Ishikawa (cell line): ENCODE measurements around the gene FCN2.

Experiments
- CEBPB ChIP-seq: IDR thresholded peaks from 2 replicates; pipeline ENCODE4 v1.6.1; 2012
- CREB1 ChIP-seq: IDR thresholded peaks from 2 replicates; pipeline ENCODE4 v1.6.1; 2012; ENCODE audit warnings: low read depth
- EGR1 ChIP-seq: IDR thresholded peaks from 2 replicates; pipeline ENCODE4 v1.6.1; 2012
- EP300 ChIP-seq: IDR thresholded peaks from 2 replicates; pipeline ENCODE4 v1.6.1; 2012; ENCODE audit warnings: borderline replicate concordance
- FOXM1 ChIP-seq: IDR thresholded peaks from 2 replicates; pipeline ENCODE4 v1.6.1; 2012; ENCODE audit warnings: low read depth, borderline replicate concordance
- NFIC ChIP-seq: IDR thresholded peaks from 2 replicates; pipeline ENCODE4 v1.6.1; 2012
- RAD21 ChIP-seq: IDR thresholded peaks from 2 replicates; pipeline ENCODE4 v1.6.1; 2012; ENCODE audit warnings: low read depth
- TAF1 ChIP-seq: IDR thresholded peaks from 2 replicates; pipeline ENCODE4 v1.6.1; 2012; ENCODE audit warnings: low read depth, mild to moderate bottlenecking
- TCF12 ChIP-seq: IDR thresholded peaks from 2 replicates; pipeline ENCODE4 v1.6.1; 2012; ENCODE audit warnings: low read depth
- TEAD4 ChIP-seq: IDR thresholded peaks from 2 replicates; pipeline ENCODE4 v1.6.1; 2012
- YY1 ChIP-seq: IDR thresholded peaks from 2 replicates; pipeline ENCODE4 v1.6.1; 2012; ENCODE audit warnings: low read depth
- ZBTB7A ChIP-seq: IDR thresholded peaks from 2 replicates; pipeline ENCODE4 v1.6.1; 2012; ENCODE audit warnings: low read depth
- TF ChIP-seq, protein P1 (sequence below): IDR thresholded peaks from 2 replicates; pipeline ENCODE4 v1.6.1; 2012
- TF ChIP-seq, protein P2 (sequence below): IDR thresholded peaks from 2 replicates; pipeline ENCODE4 v1.6.1; 2012; ENCODE audit warnings: low read depth, mild to moderate bottlenecking
- TF ChIP-seq, protein P3 (sequence below): IDR thresholded peaks from 2 replicates; pipeline ENCODE4 v1.6.1; 2012

FCN2 gene

GRCh38 chr9:134885001-134885678, 4.5 kb downstream of the FCN2 start:
- TF ChIP-seq CEBPB = no peak
- TF ChIP-seq NFIC = no peak
- TF ChIP-seq, protein P1, sequence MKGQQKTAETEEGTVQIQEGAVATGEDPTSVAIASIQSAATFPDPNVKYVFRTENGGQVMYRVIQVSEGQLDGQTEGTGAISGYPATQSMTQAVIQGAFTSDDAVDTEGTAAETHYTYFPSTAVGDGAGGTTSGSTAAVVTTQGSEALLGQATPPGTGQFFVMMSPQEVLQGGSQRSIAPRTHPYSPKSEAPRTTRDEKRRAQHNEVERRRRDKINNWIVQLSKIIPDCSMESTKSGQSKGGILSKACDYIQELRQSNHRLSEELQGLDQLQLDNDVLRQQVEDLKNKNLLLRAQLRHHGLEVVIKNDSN = no peak
- TF ChIP-seq, protein P2, sequence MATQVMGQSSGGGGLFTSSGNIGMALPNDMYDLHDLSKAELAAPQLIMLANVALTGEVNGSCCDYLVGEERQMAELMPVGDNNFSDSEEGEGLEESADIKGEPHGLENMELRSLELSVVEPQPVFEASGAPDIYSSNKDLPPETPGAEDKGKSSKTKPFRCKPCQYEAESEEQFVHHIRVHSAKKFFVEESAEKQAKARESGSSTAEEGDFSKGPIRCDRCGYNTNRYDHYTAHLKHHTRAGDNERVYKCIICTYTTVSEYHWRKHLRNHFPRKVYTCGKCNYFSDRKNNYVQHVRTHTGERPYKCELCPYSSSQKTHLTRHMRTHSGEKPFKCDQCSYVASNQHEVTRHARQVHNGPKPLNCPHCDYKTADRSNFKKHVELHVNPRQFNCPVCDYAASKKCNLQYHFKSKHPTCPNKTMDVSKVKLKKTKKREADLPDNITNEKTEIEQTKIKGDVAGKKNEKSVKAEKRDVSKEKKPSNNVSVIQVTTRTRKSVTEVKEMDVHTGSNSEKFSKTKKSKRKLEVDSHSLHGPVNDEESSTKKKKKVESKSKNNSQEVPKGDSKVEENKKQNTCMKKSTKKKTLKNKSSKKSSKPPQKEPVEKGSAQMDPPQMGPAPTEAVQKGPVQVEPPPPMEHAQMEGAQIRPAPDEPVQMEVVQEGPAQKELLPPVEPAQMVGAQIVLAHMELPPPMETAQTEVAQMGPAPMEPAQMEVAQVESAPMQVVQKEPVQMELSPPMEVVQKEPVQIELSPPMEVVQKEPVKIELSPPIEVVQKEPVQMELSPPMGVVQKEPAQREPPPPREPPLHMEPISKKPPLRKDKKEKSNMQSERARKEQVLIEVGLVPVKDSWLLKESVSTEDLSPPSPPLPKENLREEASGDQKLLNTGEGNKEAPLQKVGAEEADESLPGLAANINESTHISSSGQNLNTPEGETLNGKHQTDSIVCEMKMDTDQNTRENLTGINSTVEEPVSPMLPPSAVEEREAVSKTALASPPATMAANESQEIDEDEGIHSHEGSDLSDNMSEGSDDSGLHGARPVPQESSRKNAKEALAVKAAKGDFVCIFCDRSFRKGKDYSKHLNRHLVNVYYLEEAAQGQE = no peak
- TF ChIP-seq EGR1 = no peak
- no peak for TF ChIP-seq CREB1
- no peak for TF ChIP-seq RAD21
- TF ChIP-seq ZBTB7A = no peak

DNA sequence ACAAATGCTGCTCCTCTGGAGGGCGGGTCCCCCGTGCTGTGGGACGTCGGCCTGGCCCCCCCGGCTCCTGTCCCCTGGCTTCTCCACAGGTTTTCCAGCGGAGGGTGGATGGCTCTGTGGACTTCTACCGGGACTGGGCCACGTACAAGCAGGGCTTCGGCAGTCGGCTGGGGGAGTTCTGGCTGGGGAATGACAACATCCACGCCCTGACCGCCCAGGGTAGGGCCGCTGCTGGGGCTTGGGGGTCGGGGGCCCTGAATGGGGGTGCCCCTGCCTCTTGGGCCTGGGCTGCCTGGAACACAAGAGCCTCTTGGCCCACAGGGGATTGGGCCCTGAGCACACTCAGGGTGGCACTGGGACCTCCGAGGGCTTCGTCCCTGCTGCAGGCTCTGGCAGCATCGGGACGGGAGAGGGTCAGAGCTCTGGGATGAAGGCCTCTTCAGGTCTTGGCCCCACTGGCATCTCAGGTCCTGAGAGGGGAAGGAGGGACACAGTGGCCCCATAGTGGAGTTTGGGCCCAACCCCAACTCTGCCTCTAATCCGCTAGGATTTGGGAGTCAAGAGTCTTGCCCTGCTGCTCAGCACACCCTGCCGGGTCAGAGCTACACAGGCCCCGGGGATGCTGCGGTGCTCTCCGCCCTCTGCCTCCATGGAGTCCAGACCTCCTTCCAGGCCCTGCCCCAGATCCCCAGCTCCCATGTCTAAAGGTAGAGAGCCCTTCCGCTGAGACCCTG, 5.2 kb downstream of the FCN2 start:
- TF ChIP-seq, protein P3, sequence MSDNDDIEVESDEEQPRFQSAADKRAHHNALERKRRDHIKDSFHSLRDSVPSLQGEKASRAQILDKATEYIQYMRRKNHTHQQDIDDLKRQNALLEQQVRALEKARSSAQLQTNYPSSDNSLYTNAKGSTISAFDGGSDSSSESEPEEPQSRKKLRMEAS = no peak
- TF ChIP-seq TAF1 (no peak), TEAD4 (no peak)
- TF ChIP-seq, protein P1 = no peak

GRCh38 chr9:134886413-134886913, 5.9 kb downstream of the FCN2 start:
- TF ChIP-seq CEBPB (no peak), EGR1 (no peak), YY1 (no peak), TAF1 (no peak), RAD21 (no peak), ZBTB7A (no peak), FOXM1 (no peak), TCF12 (no peak), TEAD4 (no peak), EP300 (no peak), CREB1 (no peak), NFIC (no peak)
- TF ChIP-seq, protein P3 = no peak
- TF ChIP-seq, protein P1 = no peak
- TF ChIP-seq, protein P2 = no peak

- TF ChIP-seq, protein P3 = no peak
- no peak for TF ChIP-seq EP300
Observed at GRCh38 chr9:134887219-134887618, 6.6 kb downstream of the FCN2 start.

DNA sequence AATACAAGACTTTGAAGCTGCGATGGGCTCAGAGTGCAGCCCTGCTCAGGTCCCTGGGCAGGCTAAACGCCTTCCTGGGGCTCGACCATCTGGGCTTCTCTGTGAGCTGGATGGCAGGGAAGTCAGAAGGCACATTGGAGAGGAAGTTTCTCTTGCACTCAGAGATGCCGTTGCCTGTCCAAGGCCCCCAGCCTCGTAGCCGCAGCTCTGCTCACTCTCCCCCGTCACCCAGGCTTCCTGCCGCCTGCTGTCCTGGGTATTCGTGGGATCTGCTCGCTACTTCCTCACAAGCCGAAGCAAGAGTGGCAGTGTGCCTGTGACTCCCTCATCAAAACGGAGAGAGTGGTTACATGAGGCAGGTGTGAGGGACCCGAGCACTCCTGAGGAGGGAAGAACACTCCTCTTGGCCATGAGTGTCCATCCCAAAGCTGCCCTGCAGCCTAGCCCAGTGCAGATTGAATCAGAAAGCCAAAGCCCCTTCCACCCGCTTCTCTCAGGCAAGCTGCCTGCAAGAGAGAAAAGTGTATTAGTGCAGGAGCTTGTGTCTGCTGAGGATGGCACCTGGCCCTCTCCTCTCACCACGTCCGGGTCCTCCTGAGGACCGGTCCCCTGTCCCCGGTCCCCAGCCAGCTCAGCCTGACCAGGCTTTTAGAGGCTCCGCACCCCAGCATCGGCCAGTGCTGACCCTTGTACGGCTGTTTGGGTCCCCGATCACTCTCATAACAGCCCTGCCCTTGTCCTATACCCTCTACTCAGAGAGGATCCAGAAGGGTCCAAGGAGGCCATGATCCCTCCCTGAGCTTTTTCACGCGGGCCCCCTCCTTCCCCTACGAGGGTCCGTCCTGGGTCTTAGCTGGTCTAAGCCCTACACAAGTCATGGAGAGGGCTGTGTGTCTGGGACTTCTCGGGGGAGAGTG, 7.3 kb downstream of the FCN2 start:
- TF ChIP-seq, protein P2 = no peak
- TF ChIP-seq FOXM1 (no peak), EP300 (no peak)
